ENCODE data around the gene ADGRF4. TPM values are rescaled to one million over a fixed set of nuclear protein-coding genes. Genes with fewer than 3 reads are reported as not detected.

The ADGRF4 gene
- total and polyA plus RNA-seq, 3 donors from 2014 or later = 0.12 to 0.58 (median 0.31) TPM

- no peak overlapping the region for H3K4me3 ChIP-seq
- no peaks in the 10 kb centered on the region for H3K36me3 ChIP-seq (ENCODE audit: low read depth, missing control alignments)
- DNase-seq = no peak
- no peaks in the 10 kb centered on the region for H3K4me1 ChIP-seq
- no peaks in the 10 kb centered on the region for H3K9me3 ChIP-seq
- 89 to 92% methylated on average over 4 of the region's 4 CpGs for WGBS, 2 donors
- TF ChIP-seq CTCF (IDR thresholded peaks at IDR 0.05) (no peak), POLR2A (IDR thresholded peaks at IDR 0.05) (no peak)
- intact Hi-C loops (cut with DNase I; ENCODE audit: low total_unique reads) = no loop called here
- no peak overlapping the region for H3K27ac ChIP-seq
- H3K27me3 ChIP-seq = no peaks in the 10 kb centered on the region
These were observed 17.7 kb upstream of the ADGRF4 start for GRCh38 chr6:47680724-47681123.

- DNase-seq = no peak
- Histone ChIP-seq H3K27ac (no peak overlapping the region), H3K4me3 (no peak overlapping the region), H3K4me1 (no peaks in the 10 kb centered on the region), H3K27me3 (no peaks in the 10 kb centered on the region), H3K36me3 (ENCODE audit: low read depth, missing control alignments) (no peaks in the 10 kb centered on the region), H3K9me3 (no peaks in the 10 kb centered on the region)
- WGBS, 2 donors = 81 to 94% methylated on average over 1 of the region's 1 CpG
- no peak for TF ChIP-seq POLR2A (IDR thresholded peaks at IDR 0.05)
- TF ChIP-seq CTCF (IDR thresholded peaks at IDR 0.05) = no peak
- intact Hi-C loops (cut with DNase I; ENCODE audit: low total_unique reads) = no loop called here
These were observed 17.0 kb upstream of the ADGRF4 start for GRCh38 chr6:47681201-47681990.

- 84 to 88% methylated on average over 1 of the region's 1 CpG for WGBS, 2 donors
- H3K36me3 ChIP-seq (ENCODE audit: low read depth, missing control alignments) = no peaks in the 10 kb centered on the region
- H3K4me3 ChIP-seq = no peak overlapping the region
- no peaks in the 10 kb centered on the region for H3K9me3 ChIP-seq
- H3K27me3 ChIP-seq = no peaks in the 10 kb centered on the region
- H3K27ac ChIP-seq = no peak overlapping the region
- no peaks in the 10 kb centered on the region for H3K4me1 ChIP-seq
- TF ChIP-seq CTCF (IDR thresholded peaks at IDR 0.05) = no peak
- no peak for TF ChIP-seq POLR2A (IDR thresholded peaks at IDR 0.05)
- no peak for DNase-seq
- intact Hi-C loops (cut with DNase I; ENCODE audit: low total_unique reads) = no loop called here
These were observed 12.0 kb upstream of the ADGRF4 start for GRCh38 chr6:47686411-47686810.

- no peak for DNase-seq
- WGBS, 2 donors = 94 to 100% methylated on average over 2 of the region's 2 CpGs
- intact Hi-C loops (cut with DNase I; ENCODE audit: low total_unique reads) = no loop called here
These were observed 10.9 kb upstream of the ADGRF4 start for GRCh38 chr6:47687432-47687831.

More at GRCh38 chr6:47687432-47687831, 10.9 kb upstream of the ADGRF4 start:
- Histone ChIP-seq H3K4me1 (no peaks in the 10 kb centered on the region), H3K36me3 (ENCODE audit: low read depth, missing control alignments) (no peaks in the 10 kb centered on the region), H3K27me3 (no peaks in the 10 kb centered on the region), H3K27ac (no peak overlapping the region), H3K4me3 (no peak overlapping the region), H3K9me3 (no peaks in the 10 kb centered on the region)
- TF ChIP-seq CTCF (IDR thresholded peaks at IDR 0.05) (no peak), POLR2A (IDR thresholded peaks at IDR 0.05) (no peak)
